Epithelial cell of esophagus (primary cell): ENCODE measurements around the gene MYL2.

Source experiments
- DNase-seq: peaks from one replicate; pipeline ENCODE4 v3.0.0; 2010; ENCODE audit warnings: low read depth
- H3K4me3 ChIP-seq: 2 replicates; pipeline ENCODE4 v1.5.1; 2011; ENCODE audit warnings: mild to moderate bottlenecking, low read length, control low read depth
- TF ChIP-seq, protein P1 (sequence below): IDR thresholded peaks from 2 replicates; pipeline ENCODE4 v1.5.1; 2011; ENCODE audit warnings: low read depth, mild to moderate bottlenecking, low read length, control low read depth, inconsistent platforms; ENCODE audit not compliant: insufficient read depth; ENCODE audit errors: missing control alignments

MYL2 gene

GRCh38 chr12:110862329-110862728, 58.0 kb downstream of the MYL2 start:
- TF ChIP-seq, protein P1, sequence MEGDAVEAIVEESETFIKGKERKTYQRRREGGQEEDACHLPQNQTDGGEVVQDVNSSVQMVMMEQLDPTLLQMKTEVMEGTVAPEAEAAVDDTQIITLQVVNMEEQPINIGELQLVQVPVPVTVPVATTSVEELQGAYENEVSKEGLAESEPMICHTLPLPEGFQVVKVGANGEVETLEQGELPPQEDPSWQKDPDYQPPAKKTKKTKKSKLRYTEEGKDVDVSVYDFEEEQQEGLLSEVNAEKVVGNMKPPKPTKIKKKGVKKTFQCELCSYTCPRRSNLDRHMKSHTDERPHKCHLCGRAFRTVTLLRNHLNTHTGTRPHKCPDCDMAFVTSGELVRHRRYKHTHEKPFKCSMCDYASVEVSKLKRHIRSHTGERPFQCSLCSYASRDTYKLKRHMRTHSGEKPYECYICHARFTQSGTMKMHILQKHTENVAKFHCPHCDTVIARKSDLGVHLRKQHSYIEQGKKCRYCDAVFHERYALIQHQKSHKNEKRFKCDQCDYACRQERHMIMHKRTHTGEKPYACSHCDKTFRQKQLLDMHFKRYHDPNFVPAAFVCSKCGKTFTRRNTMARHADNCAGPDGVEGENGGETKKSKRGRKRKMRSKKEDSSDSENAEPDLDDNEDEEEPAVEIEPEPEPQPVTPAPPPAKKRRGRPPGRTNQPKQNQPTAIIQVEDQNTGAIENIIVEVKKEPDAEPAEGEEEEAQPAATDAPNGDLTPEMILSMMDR, result no peak
- DNase-seq, result no peak
- no peak overlapping the region for H3K4me3 ChIP-seq

DNA sequence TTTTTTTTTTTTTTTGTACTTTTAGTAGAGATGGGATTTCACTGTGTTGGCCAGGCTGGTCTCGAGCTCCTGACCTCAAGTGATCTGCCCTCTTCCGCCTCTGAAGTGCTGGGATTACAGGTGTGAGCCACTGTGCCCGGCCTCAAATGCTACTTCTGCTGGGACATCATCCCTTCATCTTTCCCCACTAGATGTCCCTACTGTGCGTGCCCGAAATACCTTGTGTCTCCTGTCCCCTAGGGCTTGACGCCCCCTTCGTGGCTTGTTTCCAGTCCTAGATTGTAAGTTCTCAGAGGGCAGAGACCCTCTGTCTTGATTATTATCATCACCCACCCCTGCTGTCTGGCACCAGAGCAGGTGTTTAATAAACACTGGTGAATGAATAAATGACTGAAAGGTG, 58.6 kb downstream of the MYL2 start:
- no peak for DNase-seq
- TF ChIP-seq, protein P1, result no peak
- no peak overlapping the region for H3K4me3 ChIP-seq
